Smooth muscle cell (in vitro differentiated cells): Measurements from ENCODE around the gene LRG1. TPM values are rescaled to one million over a fixed set of nuclear protein-coding genes. Genes with fewer than 3 reads are reported as not detected.

Experiments
- DNase-seq: peaks from one replicate; lab custom pipeline; 2025; ENCODE audit not compliant: unreplicated experiment; lab: John Stamatoyannopoulos, UW
- H2AFZ ChIP-seq: fragments of 200-600 bp; sonication (generic); 2 replicates; pipeline ENCODE4 v1.6.0; 2016; ENCODE audit warnings: antibody characterized with exemption, low read depth, mild to moderate bottlenecking
- H3F3A ChIP-seq: fragments of 200-600 bp; sonication (generic); 2 replicates; pipeline ENCODE4 v1.6.0; 2017; ENCODE audit warnings: antibody characterized with exemption, low read depth
- H3K27ac ChIP-seq: fragments of 200-600 bp; sonication (generic); 2 replicates; pipeline ENCODE4 v1.5.1; 2016; ENCODE audit warnings: low read depth, mild to moderate bottlenecking
- H3K27me3 ChIP-seq: fragments of 200-600 bp; sonication (generic); 2 replicates; pipeline ENCODE4 v1.6.1; 2016; ENCODE audit warnings: low read depth, mild to moderate bottlenecking
- H3K36me3 ChIP-seq: fragments of 200-600 bp; sonication (generic); 2 replicates; pipeline ENCODE4 v1.5.1; 2016; ENCODE audit warnings: low read depth
- H3K4me1 ChIP-seq: fragments of 200-600 bp; sonication (generic); 2 replicates; pipeline ENCODE4 v1.5.1; 2016; ENCODE audit warnings: low read depth
- H3K4me2 ChIP-seq: fragments of 200-600 bp; sonication (generic); 2 replicates; pipeline ENCODE4 v1.6.0; 2016; ENCODE audit warnings: mild to moderate bottlenecking
- H3K4me3 ChIP-seq: fragments of 200-600 bp; sonication (generic); 2 replicates; pipeline ENCODE4 v1.5.1; 2016; ENCODE audit warnings: mild to moderate bottlenecking
- H3K79me2 ChIP-seq: fragments of 200-600 bp; sonication (generic); 2 replicates; pipeline ENCODE4 v1.6.0; 2016; ENCODE audit warnings: low read depth, mild to moderate bottlenecking
- H3K9ac ChIP-seq: fragments of 200-600 bp; sonication (generic); 2 replicates; pipeline ENCODE4 v1.6.0; 2016; ENCODE audit warnings: low read depth
- H3K9me3 ChIP-seq: fragments of 200-600 bp; sonication (generic); replicated peaks from 2 replicates; pipeline ENCODE4 v1.5.1; 2016; ENCODE audit warnings: low read depth
- H4K20me1 ChIP-seq: fragments of 200-600 bp; sonication (generic); 2 replicates; pipeline ENCODE4 v1.6.0; 2016; ENCODE audit warnings: low read depth
- CTCF ChIP-seq: fragments of 200-600 bp; sonication (generic); IDR thresholded peaks from 2 replicates; pipeline ENCODE4 v1.5.1; 2017; ENCODE audit warnings: borderline replicate concordance, mild to moderate bottlenecking, antibody characterized with exemption; ENCODE audit not compliant: insufficient read depth, poor library complexity, severe bottlenecking
- WGBS: methylation state at CpG from one replicate; pipeline ENCODE4 v1.1.7; 2016; ENCODE audit warnings: low lambda C conversion rate; 5-methylcytosine and 5-hydroxymethylcytosine counted together
- polyA plus RNA-seq: library from polyadenylated mRNA; unstranded; fragments of >200 nt; fragmentation: Nextera tagmentation; extraction: Ambion mirVana; gene quantifications from 2 replicates; pipeline ENCODE4 v1.2.1, GENCODE V29; 2016
- total RNA-seq: library from RNA; depleted of rRNA; stranded (reverse); fragments of >200 nt; gene quantifications from 2 replicates; pipeline ENCODE4 v1.2.3, GENCODE V29; 2014

The LRG1 gene
- total and polyA plus RNA-seq, 2 experiments from 2014 or later: not detected

DNA sequence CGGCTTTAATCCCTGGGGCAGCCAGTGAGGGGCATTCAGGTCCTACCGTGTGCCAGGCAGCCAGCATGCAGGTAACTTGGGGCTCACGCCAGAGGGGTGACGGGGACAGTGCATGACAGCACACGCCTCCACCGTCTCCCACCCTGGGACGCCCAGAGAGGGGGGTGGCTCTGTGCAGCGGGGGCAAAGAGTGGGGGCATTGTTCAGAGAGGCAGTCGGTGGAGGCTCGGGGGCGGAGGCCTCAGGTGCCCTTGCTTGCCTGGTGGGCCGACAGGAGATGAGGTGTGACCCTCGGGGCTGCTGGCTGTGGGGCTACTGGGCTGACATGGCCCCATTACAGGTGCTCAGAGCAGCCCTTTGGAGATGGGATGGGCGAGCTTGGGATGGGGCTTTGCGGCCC is 40.0 kb downstream of the LRG1 start:
- no peaks in the 10 kb centered on the region for H3K27me3 ChIP-seq
- H3K4me1 ChIP-seq: no peaks in the 10 kb centered on the region
- H3K9ac ChIP-seq: no peak overlapping the region
- no peaks in the 10 kb centered on the region for H4K20me1 ChIP-seq
- no peak for DNase-seq
- no peaks in the 10 kb centered on the region for H3F3A ChIP-seq
- no peak overlapping the region for H3K4me2 ChIP-seq
- no peaks in the 10 kb centered on the region for H3K36me3 ChIP-seq
- 95% methylated on average over 15 of the region's 15 CpGs for WGBS
- no peaks in the 10 kb centered on the region for H3K9me3 ChIP-seq
- no peak overlapping the region for H3K27ac ChIP-seq
- no peak for TF ChIP-seq CTCF
- no peak overlapping the region for H3K4me3 ChIP-seq
- no peak overlapping the region for H2AFZ ChIP-seq
- no peaks in the 10 kb centered on the region for H3K79me2 ChIP-seq

GRCh38 chr19:4499318-4499717 is 40.5 kb downstream of the LRG1 start:
- no peak overlapping the region for H3K27ac ChIP-seq
- no peaks in the 10 kb centered on the region for H3K4me1 ChIP-seq
- no peaks in the 10 kb centered on the region for H3K79me2 ChIP-seq
- H2AFZ ChIP-seq: no peak overlapping the region
- no peaks in the 10 kb centered on the region for H3F3A ChIP-seq
- no peak overlapping the region for H3K4me3 ChIP-seq
- H3K4me2 ChIP-seq: no peak overlapping the region
- H3K9me3 ChIP-seq: no peaks in the 10 kb centered on the region
- no peak overlapping the region for H3K9ac ChIP-seq
- no peak for TF ChIP-seq CTCF
- H3K36me3 ChIP-seq: no peaks in the 10 kb centered on the region
- H4K20me1 ChIP-seq: no peaks in the 10 kb centered on the region
- WGBS: 98% methylated on average over 20 of the region's 23 CpGs
- no peak for DNase-seq
- no peaks in the 10 kb centered on the region for H3K27me3 ChIP-seq

DNA sequence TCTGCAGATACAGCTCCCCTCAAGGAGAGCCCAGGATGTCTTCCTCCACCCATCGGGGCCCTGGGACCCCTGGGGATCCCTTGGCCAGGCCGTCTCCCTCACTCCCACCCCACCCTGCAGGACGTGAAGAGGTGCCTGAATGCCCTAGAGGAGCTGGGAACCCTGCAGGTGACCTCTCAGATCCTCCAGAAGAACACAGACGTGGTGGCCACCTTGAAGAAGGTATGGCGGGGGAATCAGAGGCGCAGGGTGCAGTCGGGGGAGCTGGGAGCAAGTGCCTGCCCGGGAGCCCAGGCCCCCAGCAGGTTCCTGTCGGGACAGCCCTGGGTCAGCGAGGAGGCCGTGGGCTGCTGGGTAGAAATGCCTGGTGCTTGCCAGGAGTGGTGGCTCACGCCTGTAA is 41.1 kb downstream of the LRG1 start:
- Histone ChIP-seq H3K36me3 (no peaks in the 10 kb centered on the region), H3F3A (no peaks in the 10 kb centered on the region), H3K9me3 (no peaks in the 10 kb centered on the region), H3K9ac (no peak overlapping the region), H4K20me1 (no peaks in the 10 kb centered on the region), H3K4me1 (no peaks in the 10 kb centered on the region), H2AFZ (no peak overlapping the region), H3K79me2 (no peaks in the 10 kb centered on the region), H3K27ac (no peak overlapping the region), H3K4me3 (no peak overlapping the region), H3K4me2 (no peak overlapping the region), H3K27me3 (no peaks in the 10 kb centered on the region)
- WGBS: 92% methylated on average over 12 of the region's 12 CpGs
- no peak for TF ChIP-seq CTCF
- DNase-seq: no peak

- Histone ChIP-seq H3K9ac (no peak overlapping the region), H3K36me3 (no peaks in the 10 kb centered on the region), H3K4me2 (no peak overlapping the region), H3K79me2 (no peaks in the 10 kb centered on the region), H2AFZ (no peak overlapping the region), H3K4me3 (no peak overlapping the region), H3K4me1 (no peaks in the 10 kb centered on the region), H3K27me3 (no peaks in the 10 kb centered on the region), H3K9me3 (no peaks in the 10 kb centered on the region), H3F3A (no peaks in the 10 kb centered on the region), H4K20me1 (no peaks in the 10 kb centered on the region), H3K27ac (no peak overlapping the region)
- no peak for DNase-seq
- TF ChIP-seq CTCF: no peak
- WGBS: 94% methylated on average over 25 of the region's 25 CpGs
Measured at GRCh38 chr19:4497770-4498389, 42.0 kb downstream of the LRG1 start.
